Neuron (in vitro differentiated cells): ENCODE measurements around the gene COL20A1.

Experiments used
- H2AFZ ChIP-seq: one replicate; pipeline ENCODE4 v1.6.1; 2013; ENCODE audit warnings: low read depth, mild to moderate bottlenecking, inconsistent platforms, low read length, moderate library complexity
- H3K27me3 ChIP-seq: one replicate; pipeline ENCODE4 v1.6.1; 2013; ENCODE audit warnings: low read length; ENCODE audit not compliant: insufficient read depth
- H3K36me3 ChIP-seq: one replicate; pipeline ENCODE4 v1.6.1; 2013; ENCODE audit warnings: low read length; ENCODE audit not compliant: insufficient read depth
- H3K4me1 ChIP-seq: one replicate; pipeline ENCODE4 v1.6.1; 2013; ENCODE audit warnings: low read length; ENCODE audit not compliant: insufficient read depth
- H3K4me3 ChIP-seq: 2 replicates; pipeline ENCODE4 v1.5.1; 2013; ENCODE audit warnings: mild to moderate bottlenecking, low read length, moderate library complexity
- H3K9me3 ChIP-seq: one replicate; pipeline ENCODE4 v1.6.1; 2013; ENCODE audit warnings: low read length

COL20A1 gene

GRCh38 chr20:63285636-63286615 is 7.1 kb upstream of the COL20A1 start:
- peaks cover 54% of the 10 kb centered on the region for H3K36me3 ChIP-seq
- H3K4me1 ChIP-seq, result no peaks in the 10 kb centered on the region
- no peak overlapping the region for H3K4me3 ChIP-seq
- no peaks in the 10 kb centered on the region for H3K27me3 ChIP-seq
- no peak overlapping the region for H2AFZ ChIP-seq
- no peaks in the 10 kb centered on the region for H3K9me3 ChIP-seq

GRCh38 chr20:63286781-63287696 is 5.9 kb upstream of the COL20A1 start:
- Histone ChIP-seq H3K9me3 (no peaks in the 10 kb centered on the region), H3K36me3 (peaks cover 46% of the 10 kb centered on the region), H3K4me1 (no peaks in the 10 kb centered on the region)

GRCh38 chr20:63287697-63288580 is 5.0 kb upstream of the COL20A1 start:
- Histone ChIP-seq H3K4me1 (no peaks in the 10 kb centered on the region), H3K4me3 (no peak overlapping the region), H3K36me3 (peaks cover 37% of the 10 kb centered on the region), H3K27me3 (no peaks in the 10 kb centered on the region), H2AFZ (no peak overlapping the region), H3K9me3 (no peaks in the 10 kb centered on the region)

More at GRCh38 chr20:63286781-63287696, 5.9 kb upstream of the COL20A1 start:
- H2AFZ ChIP-seq, result no peak overlapping the region
- no peaks in the 10 kb centered on the region for H3K27me3 ChIP-seq
- no peak overlapping the region for H3K4me3 ChIP-seq

GRCh38 chr20:63288581-63289251 is 4.3 kb upstream of the COL20A1 start:
- H3K4me1 ChIP-seq, result no peaks in the 10 kb centered on the region
- no peaks in the 10 kb centered on the region for H3K27me3 ChIP-seq
- H3K9me3 ChIP-seq, result no peaks in the 10 kb centered on the region
- no peak overlapping the region for H3K4me3 ChIP-seq
- H2AFZ ChIP-seq, result no peak overlapping the region
- H3K36me3 ChIP-seq, result peaks cover 32% of the 10 kb centered on the region

- no peak overlapping the region for H2AFZ ChIP-seq
- peaks cover 30% of the 10 kb centered on the region for H3K36me3 ChIP-seq
- no peak overlapping the region for H3K4me3 ChIP-seq
- H3K27me3 ChIP-seq, result no peaks in the 10 kb centered on the region
- no peaks in the 10 kb centered on the region for H3K9me3 ChIP-seq
- no peaks in the 10 kb centered on the region for H3K4me1 ChIP-seq
Observed at GRCh38 chr20:63289311-63290135, 3.5 kb upstream of the COL20A1 start.

GRCh38 chr20:63290136-63290676 is 2.8 kb upstream of the COL20A1 start:
- Histone ChIP-seq H2AFZ (no peak overlapping the region), H3K4me3 (no peak overlapping the region), H3K36me3 (peaks cover 27% of the 10 kb centered on the region), H3K4me1 (peaks cover 3% of the 10 kb centered on the region), H3K9me3 (no peaks in the 10 kb centered on the region), H3K27me3 (no peaks in the 10 kb centered on the region)

- Histone ChIP-seq H3K4me1 (peaks cover 9% of the 10 kb centered on the region), H2AFZ (no peak overlapping the region), H3K9me3 (no peaks in the 10 kb centered on the region), H3K4me3 (no peak overlapping the region), H3K27me3 (no peaks in the 10 kb centered on the region), H3K36me3 (peaks cover 24% of the 10 kb centered on the region)
Observed at GRCh38 chr20:63290677-63291472, 2.1 kb upstream of the COL20A1 start.

- Histone ChIP-seq H2AFZ (no peak overlapping the region), H3K4me1 (peaks cover 19% of the 10 kb centered on the region), H3K9me3 (no peaks in the 10 kb centered on the region), H3K27me3 (no peaks in the 10 kb centered on the region), H3K4me3 (no peak overlapping the region), H3K36me3 (peaks cover 19% of the 10 kb centered on the region)
Observed at GRCh38 chr20:63291811-63292210, 1.2 kb upstream of the COL20A1 start.

GRCh38 chr20:63292292-63292701 is 689 bp upstream of the COL20A1 start:
- Histone ChIP-seq H3K4me3 (no peak overlapping the region), H3K4me1 (peaks cover 21% of the 10 kb centered on the region), H3K27me3 (no peaks in the 10 kb centered on the region), H2AFZ (no peak overlapping the region), H3K9me3 (no peaks in the 10 kb centered on the region), H3K36me3 (peaks cover 19% of the 10 kb centered on the region)

GRCh38 chr20:63293456-63293855 is 470 bp downstream of the COL20A1 start:
- no peak overlapping the region for H3K4me3 ChIP-seq
- H2AFZ ChIP-seq, result no peak overlapping the region
- peaks cover 21% of the 10 kb centered on the region for H3K4me1 ChIP-seq
- H3K9me3 ChIP-seq, result no peaks in the 10 kb centered on the region
- H3K36me3 ChIP-seq, result peaks cover 8% of the 10 kb centered on the region
- no peaks in the 10 kb centered on the region for H3K27me3 ChIP-seq
